Progenitor cell of endocrine pancreas (in vitro differentiated cells): Measurements from ENCODE around the gene IFITM5. TPM values are rescaled to one million over a fixed set of nuclear protein-coding genes. Genes with fewer than 3 reads are reported as not detected.
A peak's percentile ranks its signal among the peaks of the same experiment; 100 is the strongest.

ENCODE experiments used
- DNase-seq: peaks from one replicate; pipeline ENCODE4 v3.0.0; 2021; ENCODE audit warnings: low spot score; ENCODE audit not compliant: unreplicated experiment
- H3K27ac Mint-ChIP-seq: 2 replicates; pipeline ENCODE4 v1.8.0; 2021; ENCODE audit warnings: mild to moderate bottlenecking, moderate library complexity, mixed read lengths
- H3K27me3 Mint-ChIP-seq: 2 replicates; pipeline ENCODE4 v1.8.0; 2021; ENCODE audit warnings: mixed read lengths
- H3K36me3 Mint-ChIP-seq: 2 replicates; pipeline ENCODE4 v1.8.0; 2022; ENCODE audit warnings: mixed read lengths; ENCODE audit not compliant: insufficient read depth
- H3K4me1 Mint-ChIP-seq: 2 replicates; pipeline ENCODE4 v1.8.0; 2021; ENCODE audit warnings: low read depth, mixed read lengths
- H3K4me3 Mint-ChIP-seq: 2 replicates; pipeline ENCODE4 v1.8.0; 2021; ENCODE audit warnings: low read depth, mild to moderate bottlenecking, moderate library complexity, mixed read lengths
- H3K9me3 Mint-ChIP-seq: 2 replicates; pipeline ENCODE4 v1.8.0; 2021; ENCODE audit warnings: low read depth, mixed read lengths
- long read RNA-seq: library from polyadenylated mRNA; unstranded; transcript quantifications from one replicate; pipeline ENCODE4 v2.0.0, GENCODE V29; 2020
- total RNA-seq: library from RNA; stranded (reverse); gene quantifications from 2 replicates; pipeline ENCODE4 v1.2.1, GENCODE V29; 2021
- TF ChIP-seq, protein P1 (sequence below): fragments of 200-600 bp; sonication (generic); IDR thresholded peaks from one replicate; pipeline ENCODE4 v1.5.0; 2021; ENCODE audit warnings: antibody characterized with exemption, mild to moderate bottlenecking; ENCODE audit not compliant: unreplicated experiment

IFITM5 gene
- not detected in 2 replicates for total RNA-seq
- long read RNA-seq: 0 reads

DNA sequence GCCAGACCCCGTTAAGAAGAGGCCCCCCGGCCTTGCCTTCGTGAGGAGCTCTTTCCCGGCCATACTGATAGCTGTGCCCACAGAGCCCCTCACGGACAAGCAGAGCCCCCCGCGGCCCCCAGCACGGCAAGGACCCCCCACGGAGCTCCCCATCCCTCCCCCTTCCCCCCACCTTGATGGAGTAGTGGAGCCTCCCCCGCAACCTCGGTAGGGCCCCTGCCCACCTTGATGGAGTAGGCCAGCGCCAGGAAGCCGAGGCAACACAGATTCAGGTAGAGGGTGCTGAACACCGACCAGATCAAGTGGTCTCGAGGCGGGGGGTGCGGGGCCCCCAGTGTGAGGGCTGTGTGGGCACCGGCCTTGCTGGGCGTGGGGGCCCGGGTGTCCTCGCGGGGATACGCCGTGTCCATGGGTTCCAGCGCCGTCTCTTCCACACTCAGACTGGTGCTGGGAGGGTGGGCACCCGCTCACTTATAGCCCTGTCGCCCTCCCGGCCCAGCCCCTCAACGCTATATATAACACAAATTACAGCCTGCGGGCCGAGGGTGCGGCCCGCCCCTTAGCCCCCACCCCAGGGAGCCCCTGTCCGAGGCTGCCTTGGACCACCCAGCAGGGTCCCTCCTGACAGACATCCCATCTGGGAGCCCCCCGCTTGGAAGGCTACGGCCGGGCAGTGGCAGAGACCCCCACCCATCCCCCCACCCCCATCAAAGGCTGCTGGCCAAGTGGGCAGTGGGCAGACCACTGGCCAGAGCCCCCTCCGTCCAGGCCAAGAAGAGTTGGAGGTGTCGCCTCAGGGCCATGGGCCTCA, at the start of gene IFITM5:
Gene IFITM5, minus strand, starts transcription at position 446 of the 811 bp plus-strand sequence. Its CDS starts 36 bp downstream, at position 410.
- no peak within 1 kb of the TSS for H3K4me3 Mint-ChIP-seq
- no peak within 1 kb of the TSS for H3K27ac Mint-ChIP-seq
- no peaks in the 10 kb centered on the region for H3K36me3 Mint-ChIP-seq
- no peak for DNase-seq
- H3K9me3 Mint-ChIP-seq: no peaks in the 10 kb centered on the region
- TF ChIP-seq, protein P1, sequence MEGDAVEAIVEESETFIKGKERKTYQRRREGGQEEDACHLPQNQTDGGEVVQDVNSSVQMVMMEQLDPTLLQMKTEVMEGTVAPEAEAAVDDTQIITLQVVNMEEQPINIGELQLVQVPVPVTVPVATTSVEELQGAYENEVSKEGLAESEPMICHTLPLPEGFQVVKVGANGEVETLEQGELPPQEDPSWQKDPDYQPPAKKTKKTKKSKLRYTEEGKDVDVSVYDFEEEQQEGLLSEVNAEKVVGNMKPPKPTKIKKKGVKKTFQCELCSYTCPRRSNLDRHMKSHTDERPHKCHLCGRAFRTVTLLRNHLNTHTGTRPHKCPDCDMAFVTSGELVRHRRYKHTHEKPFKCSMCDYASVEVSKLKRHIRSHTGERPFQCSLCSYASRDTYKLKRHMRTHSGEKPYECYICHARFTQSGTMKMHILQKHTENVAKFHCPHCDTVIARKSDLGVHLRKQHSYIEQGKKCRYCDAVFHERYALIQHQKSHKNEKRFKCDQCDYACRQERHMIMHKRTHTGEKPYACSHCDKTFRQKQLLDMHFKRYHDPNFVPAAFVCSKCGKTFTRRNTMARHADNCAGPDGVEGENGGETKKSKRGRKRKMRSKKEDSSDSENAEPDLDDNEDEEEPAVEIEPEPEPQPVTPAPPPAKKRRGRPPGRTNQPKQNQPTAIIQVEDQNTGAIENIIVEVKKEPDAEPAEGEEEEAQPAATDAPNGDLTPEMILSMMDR: no peak
- peaks cover 13% of the 10 kb centered on the region for H3K27me3 Mint-ChIP-seq
- H3K4me1 Mint-ChIP-seq: peaks cover 9% of the 10 kb centered on the region

GRCh38 chr11:346529-346928, 47.2 kb upstream of the IFITM5 start:
- Mint-ChIP-seq H3K4me1 (peaks cover 12% of the 10 kb centered on the region), H3K27ac (peak overlapping the region; percentile 52), H3K4me3 (no peak overlapping the region), H3K36me3 (no peaks in the 10 kb centered on the region), H3K27me3 (peaks cover 5% of the 10 kb centered on the region), H3K9me3 (no peaks in the 10 kb centered on the region)
- no peak for DNase-seq
- TF ChIP-seq, protein P1: no peak

GRCh38 chr11:344836-345578, 45.7 kb upstream of the IFITM5 start:
- Mint-ChIP-seq H3K9me3 (no peaks in the 10 kb centered on the region), H3K27ac (no peak overlapping the region), H3K27me3 (peaks cover 6% of the 10 kb centered on the region), H3K36me3 (no peaks in the 10 kb centered on the region), H3K4me1 (peaks cover 2% of the 10 kb centered on the region), H3K4me3 (no peak overlapping the region)
- TF ChIP-seq, protein P1: no peak
- no peak for DNase-seq

DNA sequence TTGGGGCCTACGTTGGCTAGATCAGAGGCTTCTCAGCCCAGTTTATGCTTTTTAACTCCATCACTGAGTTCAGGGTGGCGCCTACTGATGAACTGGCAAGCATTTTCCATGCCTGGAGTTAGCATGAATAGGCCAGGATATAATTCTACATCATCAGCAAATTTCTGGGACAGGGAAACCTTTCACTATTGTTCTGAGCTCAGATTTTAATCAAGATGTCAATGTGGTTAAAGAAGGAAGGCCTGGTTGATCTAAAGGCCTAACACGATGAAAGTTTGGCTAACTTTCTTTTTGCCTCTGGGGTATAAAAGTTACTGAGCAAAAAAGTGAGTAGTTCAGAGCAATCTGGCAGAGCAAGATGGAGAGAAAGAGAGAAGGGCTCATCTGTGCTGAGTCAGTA, 43.0 kb upstream of the IFITM5 start:
- DNase-seq: no peak
- Mint-ChIP-seq H3K27ac (no peak overlapping the region), H3K36me3 (no peaks in the 10 kb centered on the region), H3K9me3 (no peaks in the 10 kb centered on the region), H3K27me3 (peaks cover 6% of the 10 kb centered on the region), H3K4me1 (peaks cover 2% of the 10 kb centered on the region), H3K4me3 (no peak overlapping the region)
- TF ChIP-seq, protein P1: no peak
